Lung microvascular endothelial cell (primary cell): ENCODE results near the gene C2orf76. TPM values are rescaled to one million over a fixed set of nuclear protein-coding genes. Genes with fewer than 3 reads are reported as not detected.

ENCODE experiments used
- DNase-seq, 2 donors: peaks; one replicate each; pipeline versions ENCODE4 v3.0.0 to v3.0.0-alpha.2; 2010; ENCODE audit warnings: low read depth in 2 of 2
- total RNA-seq: library from RNA; depleted of rRNA; stranded (reverse); fragments of >200 nt; gene quantifications from 2 replicates; pipeline ENCODE4 v1.2.1, GENCODE V29; 2014

The C2orf76 gene
- total RNA-seq, 1 donor from 2014 or later = 12.7 TPM

GRCh38 chr2:119338272-119338671 lies 28.4 kb downstream of the C2orf76 start:
- DNase-seq = no peak

GRCh38 chr2:119337749-119338148 lies 28.9 kb downstream of the C2orf76 start:
- no peak for DNase-seq

GRCh38 chr2:119333833-119334232 lies 32.8 kb downstream of the C2orf76 start:
- DNase-seq = no peak

- no peak for DNase-seq
Measured at GRCh38 chr2:119333360-119333759, 33.3 kb downstream of the C2orf76 start.

- DNase-seq = no peak
Measured at GRCh38 chr2:119332953-119333352, 33.7 kb downstream of the C2orf76 start.

- no peak for DNase-seq
Measured at GRCh38 chr2:119327431-119327830, 39.2 kb downstream of the C2orf76 start.

- no peak for DNase-seq
Measured at GRCh38 chr2:119326938-119327337, 39.7 kb downstream of the C2orf76 start.

GRCh38 chr2:119324685-119325270 lies 41.9 kb downstream of the C2orf76 start:
- DNase-seq = no peak

- DNase-seq = no peak
Measured at GRCh38 chr2:119323459-119323858, 43.2 kb downstream of the C2orf76 start.

- no peak for DNase-seq
Measured at GRCh38 chr2:119319593-119319992, 47.0 kb downstream of the C2orf76 start.

- DNase-seq = no peak
Measured at GRCh38 chr2:119317554-119317953, 49.1 kb downstream of the C2orf76 start.

GRCh38 chr2:119316066-119316465 lies 50.6 kb downstream of the C2orf76 start:
- peak in 1 of 2 donors; percentile 20 for DNase-seq

GRCh38 chr2:119315241-119315925 lies 51.3 kb downstream of the C2orf76 start:
- no peak for DNase-seq

- DNase-seq = no peak
Measured at GRCh38 chr2:119311831-119312230, 54.8 kb downstream of the C2orf76 start.

- no peak for DNase-seq
Measured at GRCh38 chr2:119311371-119311770, 55.3 kb downstream of the C2orf76 start.

- no peak for DNase-seq
Measured at GRCh38 chr2:119308793-119309330, 57.8 kb downstream of the C2orf76 start.

- peak in 1 of 2 donors; percentile 60 for DNase-seq
Measured at GRCh38 chr2:119307419-119308140, 59.1 kb downstream of the C2orf76 start.

GRCh38 chr2:119306196-119306590 lies 60.4 kb downstream of the C2orf76 start:
- no peak for DNase-seq

GRCh38 chr2:119305497-119306195 lies 61.0 kb downstream of the C2orf76 start:
- no peak for DNase-seq

- no peak for DNase-seq
Measured at GRCh38 chr2:119304847-119305246, 61.8 kb downstream of the C2orf76 start.

GRCh38 chr2:119301413-119301812 lies 65.2 kb downstream of the C2orf76 start:
- no peak for DNase-seq
